Thyroid gland (tissue), 4 donors: Measurements from ENCODE around the gene WDR31. TPM values are rescaled to one million over a fixed set of nuclear protein-coding genes. Genes with fewer than 3 reads are reported as not detected.
A peak's percentile ranks its signal among the peaks of the same experiment; 100 is the strongest.

Experiments
- DNase-seq, 2 donors: peaks; one replicate each; pipeline ENCODE4 v3.0.0-alpha.2; 2019
- H3K27ac ChIP-seq, 3 donors: fragments of 200-600 bp; sonication (generic); 1 replicate in 2 of 3; 2 replicates in 1 of 3; pipeline ENCODE4 v1.5.1; 2016 to 2019; ENCODE audit warnings: mild to moderate bottlenecking in 1 of 3, moderate library complexity in 1 of 3
- H3K27me3 ChIP-seq: fragments of 200-600 bp; sonication (generic); one replicate; pipeline ENCODE4 v1.5.1; 2019
- H3K36me3 ChIP-seq, 2 donors: fragments of 200-600 bp; sonication (generic); one replicate each; pipeline ENCODE4 v1.5.1; 2016 to 2019
- H3K4me1 ChIP-seq, 2 donors: fragments of 200-600 bp; sonication (generic); one replicate each; pipeline ENCODE4 v1.5.1; 2017 to 2019
- H3K4me3 ChIP-seq, 3 donors: fragments of 200-600 bp; sonication (generic); replicated peaks in 1 of 3; 1 replicate in 2 of 3; 2 replicates in 1 of 3; pipeline ENCODE4 v1.5.1; 2016; ENCODE audit warnings: mild to moderate bottlenecking in 1 of 3
- H3K9me3 ChIP-seq: fragments of 200-600 bp; sonication (generic); one replicate; pipeline ENCODE4 v1.5.1; 2017
- POLR2A ChIP-seq, 2 donors: fragments of 450-650 bp; IDR thresholded peaks; one replicate each; pipeline ENCODE4 v1.6.1; 2017; ENCODE audit warnings: antibody characterized with exemption in 2 of 2, mild to moderate bottlenecking in 2 of 2, moderate library complexity in 1 of 2
- WGBS, 2 donors: methylation state at CpG; one replicate each; pipeline ENCODE4 v1.1.5; 2017; 5-methylcytosine and 5-hydroxymethylcytosine counted together
- intact Hi-C: fragments of 100-400 bp; cut with DNase I; formaldehyde crosslinking; loops from one replicate; pipeline ENCODE4 v1.15.1; 2023
- total RNA-seq, 4 donors: library from RNA; depleted of rRNA; stranded (reverse); fragments of >200 nt; gene quantifications; one replicate each; pipeline ENCODE4 v1.2.3, GENCODE V29; 2016
- TF ChIP-seq, protein P1 (sequence below), 6 experiments: fragments of 200-600 bp in 3 of 6; fragments of 450-650 bp in 3 of 6; sonication (generic) in 3 of 6; IDR thresholded peaks; one replicate each; pipeline ENCODE4 v1.5.1; 2016 to 2019; ENCODE audit warnings: antibody characterized with exemption in 6 of 6, mild to moderate bottlenecking in 2 of 6, inconsistent platforms in 1 of 6, moderate library complexity in 1 of 6

WDR31 gene
- total RNA-seq: 1 to 10 TPM; 3.8 to 7.3 (median 6.5) TPM

DNA sequence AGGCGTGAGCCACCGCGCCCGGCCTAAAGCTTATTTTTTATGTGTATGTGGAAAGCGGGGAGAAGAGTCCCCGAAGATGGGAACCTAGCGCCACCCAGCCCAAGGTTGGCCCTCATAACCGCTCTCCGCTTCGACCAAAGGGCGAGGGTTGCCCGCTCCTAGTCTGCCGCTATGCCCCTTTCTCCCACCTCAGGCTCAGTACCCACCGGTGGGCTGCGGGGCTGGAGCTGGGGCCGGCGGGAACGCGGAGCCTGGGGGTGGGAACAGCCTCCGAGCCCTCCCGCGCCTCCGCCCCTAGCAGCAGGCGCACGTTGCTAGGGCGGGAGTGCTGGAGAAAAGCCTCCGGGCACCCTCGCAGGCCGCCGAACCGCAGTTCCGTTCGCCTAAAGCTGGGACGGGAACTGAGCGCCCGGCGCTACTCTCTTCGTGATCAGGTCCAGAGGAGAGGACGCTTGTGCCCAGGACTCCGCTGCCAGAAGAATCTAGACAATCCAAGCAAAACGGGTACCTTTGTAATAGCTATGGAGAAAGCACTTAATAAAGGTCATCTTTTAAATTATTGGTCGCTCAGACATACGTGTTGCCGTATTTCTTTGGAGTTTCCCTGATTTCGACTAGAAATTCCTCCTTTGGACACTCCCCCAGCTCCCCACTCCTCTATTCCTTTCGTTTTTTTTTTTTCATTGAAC lies at the start of gene WDR31:
Gene WDR31 (minus strand): TSS at position 265 of the 689 bp plus-strand sequence. CDS start 8,253 bp downstream, outside the sequence.
- Histone ChIP-seq H3K4me3 (peak within 1 kb of the TSS; percentile 33 to 63 (median 53)), H3K36me3 (no peaks in the 10 kb centered on the region), H3K4me1 (peaks cover 19 to 38% of the 10 kb centered on the region in 2 donors), H3K9me3 (no peaks in the 10 kb centered on the region), H3K27me3 (no peaks in the 10 kb centered on the region), H3K27ac (peak within 1 kb of the TSS; percentile 53 to 81 (median 77))
- intact Hi-C loops: no loop called here
- 1% methylated on average over 22 to 28 of the region's 46 CpGs for WGBS, 2 donors
- peak in 1 of 2 donors; percentile 74 for TF ChIP-seq POLR2A (IDR thresholded peaks at IDR 0.05)
- TF ChIP-seq, protein P1, sequence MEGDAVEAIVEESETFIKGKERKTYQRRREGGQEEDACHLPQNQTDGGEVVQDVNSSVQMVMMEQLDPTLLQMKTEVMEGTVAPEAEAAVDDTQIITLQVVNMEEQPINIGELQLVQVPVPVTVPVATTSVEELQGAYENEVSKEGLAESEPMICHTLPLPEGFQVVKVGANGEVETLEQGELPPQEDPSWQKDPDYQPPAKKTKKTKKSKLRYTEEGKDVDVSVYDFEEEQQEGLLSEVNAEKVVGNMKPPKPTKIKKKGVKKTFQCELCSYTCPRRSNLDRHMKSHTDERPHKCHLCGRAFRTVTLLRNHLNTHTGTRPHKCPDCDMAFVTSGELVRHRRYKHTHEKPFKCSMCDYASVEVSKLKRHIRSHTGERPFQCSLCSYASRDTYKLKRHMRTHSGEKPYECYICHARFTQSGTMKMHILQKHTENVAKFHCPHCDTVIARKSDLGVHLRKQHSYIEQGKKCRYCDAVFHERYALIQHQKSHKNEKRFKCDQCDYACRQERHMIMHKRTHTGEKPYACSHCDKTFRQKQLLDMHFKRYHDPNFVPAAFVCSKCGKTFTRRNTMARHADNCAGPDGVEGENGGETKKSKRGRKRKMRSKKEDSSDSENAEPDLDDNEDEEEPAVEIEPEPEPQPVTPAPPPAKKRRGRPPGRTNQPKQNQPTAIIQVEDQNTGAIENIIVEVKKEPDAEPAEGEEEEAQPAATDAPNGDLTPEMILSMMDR (IDR thresholded peaks at IDR 0.05): no peak
- peak; percentile 87 to 90 for DNase-seq

DNA sequence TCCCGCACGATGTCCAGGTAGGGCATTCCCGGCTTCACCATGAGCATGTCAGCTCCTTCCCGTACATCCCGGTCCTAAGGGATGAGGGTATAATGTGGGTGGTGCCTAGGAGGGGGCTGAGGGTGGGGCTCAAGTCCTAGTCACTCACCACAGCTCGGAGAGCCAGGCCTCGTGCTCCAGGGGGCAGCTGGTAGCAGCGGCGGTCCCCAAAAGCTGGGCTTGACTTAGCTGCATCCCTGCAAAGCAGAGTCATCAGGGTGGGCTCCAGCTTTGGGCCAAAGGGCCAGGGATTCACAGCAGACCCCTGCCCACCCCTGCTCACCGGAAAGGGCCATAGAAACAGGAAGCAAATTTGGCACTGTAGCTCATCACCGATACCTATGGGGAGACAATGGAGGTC lies 49.4 kb upstream of the WDR31 start:
- Histone ChIP-seq H3K4me1 (no peaks in the 10 kb centered on the region), H3K27me3 (no peaks in the 10 kb centered on the region), H3K27ac (no peak overlapping the region), H3K4me3 (no peak overlapping the region), H3K36me3 (peaks cover 35 to 41% of the 10 kb centered on the region in 2 donors), H3K9me3 (no peaks in the 10 kb centered on the region)
- no peak for DNase-seq
- WGBS, 2 donors: 94 to 96% methylated on average over 10 to 11 of the region's 11 CpGs
- TF ChIP-seq, protein P1 (IDR thresholded peaks at IDR 0.05): no peak
- intact Hi-C loops: no loop called here

DNA sequence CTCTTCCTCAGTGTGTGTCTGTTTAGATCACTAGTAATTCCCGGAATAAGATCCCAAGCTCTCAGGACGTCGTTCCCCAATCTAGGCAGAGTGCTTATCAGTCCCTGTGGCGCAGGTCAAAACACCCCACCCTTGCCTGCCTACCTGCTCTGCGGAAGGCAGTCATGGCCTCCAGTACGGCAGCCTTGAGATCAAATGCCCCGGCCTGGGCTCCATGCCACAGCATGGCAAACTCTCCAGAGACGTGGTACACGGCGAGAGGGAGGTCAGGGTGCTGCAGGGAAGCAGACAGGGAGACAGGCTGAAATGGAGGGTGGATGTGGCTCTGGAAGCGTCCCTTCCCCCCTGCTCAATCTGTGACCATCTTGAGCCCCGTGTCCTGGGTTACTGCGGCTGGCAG lies 48.8 kb upstream of the WDR31 start:
- H3K4me3 ChIP-seq: no peak overlapping the region
- peaks cover 35 to 41% of the 10 kb centered on the region in 2 donors for H3K36me3 ChIP-seq
- intact Hi-C loops: no loop called here
- WGBS, 2 donors: 96 to 100% methylated on average over 10 to 12 of the region's 13 CpGs
- no peak for DNase-seq
- no peak overlapping the region for H3K27ac ChIP-seq
- H3K9me3 ChIP-seq: no peaks in the 10 kb centered on the region
- no peak for TF ChIP-seq POLR2A (IDR thresholded peaks at IDR 0.05)
- TF ChIP-seq, protein P1 (IDR thresholded peaks at IDR 0.05): no peak
- no peaks in the 10 kb centered on the region for H3K27me3 ChIP-seq
- H3K4me1 ChIP-seq: no peaks in the 10 kb centered on the region

DNA sequence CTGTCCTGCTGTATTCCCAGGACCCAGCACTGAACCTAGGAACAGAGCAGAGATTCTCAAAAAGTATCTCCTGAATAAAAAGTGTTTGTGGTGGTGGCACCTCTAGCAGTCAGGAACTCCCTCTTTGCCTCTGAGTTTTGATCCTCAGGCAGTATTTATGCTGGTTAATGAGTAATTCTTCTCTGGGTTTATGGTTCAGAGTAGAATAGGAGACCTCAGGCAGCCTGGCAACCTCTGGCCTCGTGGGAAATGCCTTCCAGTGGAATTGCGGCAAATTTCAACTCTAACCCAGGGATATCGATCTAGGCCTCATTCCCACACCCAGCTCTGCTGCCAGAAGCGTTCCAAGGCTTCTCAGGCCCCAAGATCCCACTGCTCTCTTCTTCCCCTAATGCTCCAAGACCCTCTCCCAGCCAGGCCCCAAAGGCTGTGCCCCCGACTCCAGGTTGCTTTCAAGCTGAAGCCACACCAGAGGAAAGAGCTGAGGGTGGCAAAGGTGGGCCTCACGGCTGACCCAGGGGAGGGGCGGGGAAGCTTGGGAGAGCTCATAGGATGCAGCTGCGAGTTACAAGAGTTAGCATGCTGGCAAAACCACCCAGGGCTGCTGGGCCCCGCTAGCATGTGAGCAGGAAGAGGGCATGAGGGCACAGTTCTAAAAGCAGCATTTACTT lies 47.6 kb upstream of the WDR31 start:
- WGBS, 2 donors: 84 to 91% methylated on average over 9 of the region's 9 CpGs
- TF ChIP-seq, protein P1 (IDR thresholded peaks at IDR 0.05): no peak
- no peak for TF ChIP-seq POLR2A (IDR thresholded peaks at IDR 0.05)
- Histone ChIP-seq H3K36me3 (peaks cover 35 to 41% of the 10 kb centered on the region in 2 donors), H3K27me3 (no peaks in the 10 kb centered on the region), H3K4me3 (no peak overlapping the region), H3K4me1 (no peaks in the 10 kb centered on the region), H3K27ac (no peak overlapping the region), H3K9me3 (no peaks in the 10 kb centered on the region)
- no peak for DNase-seq
- intact Hi-C loops: no loop called here
